Parathyroid adenoma (tissue), 2 donors: ENCODE data around the gene TRUB1.
A peak's percentile ranks its signal among the peaks of the same experiment; 100 is the strongest.

Experiments
- H2AFZ ChIP-seq: fragments of 300-600 bp; sonication (generic); one replicate; pipeline ENCODE4 v1.7.0; 2017; ENCODE audit warnings: antibody characterized with exemption, mild to moderate bottlenecking
- H3K27ac ChIP-seq: fragments of 300-600 bp; sonication (generic); one replicate; pipeline ENCODE4 v1.7.0; 2017
- H3K27me3 ChIP-seq: fragments of 300-600 bp; sonication (generic); one replicate; pipeline ENCODE4 v1.7.0; 2017; ENCODE audit warnings: low read length; ENCODE audit not compliant: control insufficient read depth, insufficient read depth
- H3K36me3 ChIP-seq: fragments of 300-600 bp; sonication (generic); one replicate; pipeline ENCODE4 v1.7.0; 2017; ENCODE audit warnings: low read length; ENCODE audit not compliant: control insufficient read depth, insufficient read depth
- H3K4me1 ChIP-seq: fragments of 300-600 bp; sonication (generic); one replicate; pipeline ENCODE4 v1.7.0; 2017; ENCODE audit warnings: control low read depth
- H3K4me2 ChIP-seq: fragments of 300-600 bp; sonication (generic); one replicate; pipeline ENCODE4 v1.7.0; 2017; ENCODE audit warnings: low read length
- H3K4me3 ChIP-seq: fragments of 300-600 bp; sonication (generic); one replicate; pipeline ENCODE4 v1.7.0; 2017; ENCODE audit warnings: low read depth, low read length
- H3K79me2 ChIP-seq: fragments of 300-600 bp; sonication (generic); one replicate; pipeline ENCODE4 v1.7.0; 2017; ENCODE audit warnings: control low read depth
- H3K9ac ChIP-seq: fragments of 300-600 bp; sonication (generic); one replicate; pipeline ENCODE4 v1.7.0; 2017; ENCODE audit warnings: mild to moderate bottlenecking
- H3K9me3 ChIP-seq: fragments of 300-600 bp; sonication (generic); one replicate; pipeline ENCODE4 v1.7.0; 2017; ENCODE audit warnings: low read length; ENCODE audit not compliant: control insufficient read depth
- CTCF ChIP-seq: fragments of 300-600 bp; sonication (generic); IDR thresholded peaks from one replicate; pipeline ENCODE4 v1.7.0; 2017; ENCODE audit warnings: antibody characterized with exemption, mild to moderate bottlenecking
- donor health status: primary hyperparathyroidism.

The TRUB1 gene

GRCh38 chr10:115005771-115006170 lies 67.8 kb downstream of the TRUB1 start:
- TF ChIP-seq CTCF: no peak
- no peaks in the 10 kb centered on the region for H3K27me3 ChIP-seq
- no peak overlapping the region for H2AFZ ChIP-seq
- no peaks in the 10 kb centered on the region for H3K79me2 ChIP-seq
- H3K4me1 ChIP-seq: peaks cover 4% of the 10 kb centered on the region
- H3K4me3 ChIP-seq: no peak overlapping the region
- H3K27ac ChIP-seq: no peak overlapping the region
- no peaks in the 10 kb centered on the region for H3K9me3 ChIP-seq
- H3K4me2 ChIP-seq: no peak overlapping the region
- no peak overlapping the region for H3K9ac ChIP-seq
- no peaks in the 10 kb centered on the region for H3K36me3 ChIP-seq

DNA sequence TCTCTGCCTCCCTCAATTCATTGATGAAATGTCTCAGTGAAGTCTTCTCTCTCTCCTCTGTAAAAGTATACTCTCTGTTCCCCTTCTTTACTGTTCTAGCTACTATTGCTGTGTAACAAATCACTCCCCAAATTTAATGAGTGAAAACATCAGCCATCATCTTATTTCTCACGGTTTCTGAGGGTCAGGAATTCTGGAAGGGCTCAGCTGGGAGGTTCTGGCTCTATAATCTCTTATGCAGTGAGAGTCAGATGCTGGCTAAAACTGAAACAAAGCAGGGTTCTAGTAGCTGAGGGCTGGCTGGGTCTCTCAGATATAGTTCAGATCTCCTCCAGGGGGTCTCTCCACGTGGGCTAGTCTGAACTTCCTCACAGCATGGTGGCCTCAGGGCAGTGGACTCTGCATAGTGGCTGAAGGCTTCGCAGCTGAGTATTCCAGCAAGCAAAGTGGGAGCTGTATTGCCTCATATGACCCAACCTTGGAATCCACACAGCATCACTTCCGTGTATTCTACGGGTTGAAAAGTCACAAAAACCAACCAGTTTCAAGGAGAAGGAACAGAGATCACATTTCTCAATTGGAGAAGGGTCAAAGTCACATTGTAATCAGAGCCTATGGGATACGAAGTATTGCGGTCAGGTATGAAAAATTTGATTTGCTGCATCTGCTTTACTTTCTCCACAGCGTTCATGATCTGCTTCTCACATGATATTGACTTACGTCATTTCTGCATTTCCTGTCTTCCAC lies 80.4 kb downstream of the TRUB1 start:
- no peaks in the 10 kb centered on the region for H3K9me3 ChIP-seq
- no peaks in the 10 kb centered on the region for H3K79me2 ChIP-seq
- H3K4me3 ChIP-seq: no peak overlapping the region
- H3K9ac ChIP-seq: no peak overlapping the region
- H3K4me2 ChIP-seq: no peak overlapping the region
- H3K27ac ChIP-seq: no peak overlapping the region
- TF ChIP-seq CTCF: no peak
- peaks cover 4% of the 10 kb centered on the region for H3K4me1 ChIP-seq
- no peaks in the 10 kb centered on the region for H3K27me3 ChIP-seq
- no peak overlapping the region for H2AFZ ChIP-seq
- H3K36me3 ChIP-seq: no peaks in the 10 kb centered on the region

DNA sequence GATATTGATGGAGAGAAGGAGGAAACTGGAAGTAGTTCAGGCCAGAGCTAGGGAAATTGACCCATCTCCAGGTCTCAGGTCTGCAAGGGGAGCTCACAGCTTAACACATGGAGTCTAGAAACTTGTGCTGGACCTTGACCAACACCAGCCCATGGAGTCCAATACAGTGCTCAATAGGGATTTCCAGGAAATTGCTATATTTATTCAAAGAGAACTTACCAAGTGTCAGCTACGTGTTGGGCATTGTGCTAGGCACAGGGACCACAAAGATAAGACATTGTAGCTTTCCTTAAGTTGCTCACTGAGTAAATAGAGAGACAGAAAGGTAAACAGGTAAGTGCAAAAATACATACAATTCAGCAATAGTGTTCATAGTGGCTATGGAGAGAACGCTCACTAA lies 82.5 kb downstream of the TRUB1 start:
- no peak overlapping the region for H3K4me2 ChIP-seq
- H3K4me1 ChIP-seq: peaks cover 4% of the 10 kb centered on the region
- H3K9ac ChIP-seq: no peak overlapping the region
- TF ChIP-seq CTCF: no peak
- H3K27ac ChIP-seq: no peak overlapping the region
- no peaks in the 10 kb centered on the region for H3K79me2 ChIP-seq
- H3K36me3 ChIP-seq: no peaks in the 10 kb centered on the region
- H2AFZ ChIP-seq: no peak overlapping the region
- H3K9me3 ChIP-seq: no peaks in the 10 kb centered on the region
- H3K27me3 ChIP-seq: no peaks in the 10 kb centered on the region
- H3K4me3 ChIP-seq: no peak overlapping the region

DNA sequence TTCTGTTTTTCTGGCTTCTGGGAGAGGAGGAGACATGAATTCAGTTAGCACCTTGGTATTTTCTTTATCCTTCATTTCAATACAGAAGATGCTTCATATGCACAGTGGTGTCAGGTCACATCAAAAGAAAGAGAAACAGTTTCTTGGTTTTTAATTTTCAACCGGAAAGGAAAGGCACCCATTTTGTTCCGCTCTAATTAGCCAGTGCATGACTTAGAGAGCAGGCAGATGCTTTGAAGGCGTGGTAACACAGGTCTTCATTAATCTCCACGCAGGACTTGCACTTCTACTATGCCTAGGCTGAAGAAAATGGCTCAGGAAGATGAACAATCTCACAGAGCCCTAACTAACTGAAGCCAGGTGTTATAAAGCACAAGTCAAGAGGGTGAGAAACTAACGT lies 84.7 kb downstream of the TRUB1 start:
- peak overlapping the region; percentile 72 for H2AFZ ChIP-seq
- peak overlapping the region; percentile 33 for H3K4me2 ChIP-seq
- no peak overlapping the region for H3K9ac ChIP-seq
- TF ChIP-seq CTCF: no peak
- H3K4me3 ChIP-seq: peak overlapping the region; percentile 2
- H3K27ac ChIP-seq: peak overlapping the region; percentile 34
- no peaks in the 10 kb centered on the region for H3K27me3 ChIP-seq
- no peaks in the 10 kb centered on the region for H3K36me3 ChIP-seq
- no peaks in the 10 kb centered on the region for H3K9me3 ChIP-seq
- peaks cover 4% of the 10 kb centered on the region for H3K4me1 ChIP-seq
- H3K79me2 ChIP-seq: no peaks in the 10 kb centered on the region

DNA sequence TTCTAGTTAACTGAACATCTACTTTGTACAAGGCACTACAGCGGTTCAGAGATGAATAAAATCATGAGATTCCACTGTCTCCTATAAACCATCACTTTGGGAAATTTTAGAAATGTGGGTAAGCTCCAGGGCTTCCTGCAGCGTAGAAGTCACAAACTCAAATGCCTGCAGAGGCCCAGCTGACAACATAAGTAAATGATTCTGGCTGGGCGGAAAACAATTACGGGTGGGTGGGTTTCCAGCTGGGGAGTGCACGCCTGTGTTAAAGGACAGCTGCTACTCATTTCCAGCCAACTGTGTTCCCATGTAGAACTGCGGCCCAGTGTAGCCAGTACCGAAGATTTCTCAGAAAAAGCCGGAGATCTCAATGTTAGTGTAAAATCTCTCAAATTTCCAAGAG lies 85.7 kb downstream of the TRUB1 start:
- TF ChIP-seq CTCF: no peak
- no peak overlapping the region for H2AFZ ChIP-seq
- no peak overlapping the region for H3K4me3 ChIP-seq
- H3K4me1 ChIP-seq: peaks cover 4% of the 10 kb centered on the region
- no peaks in the 10 kb centered on the region for H3K27me3 ChIP-seq
- H3K4me2 ChIP-seq: no peak overlapping the region
- H3K9me3 ChIP-seq: no peaks in the 10 kb centered on the region
- no peak overlapping the region for H3K27ac ChIP-seq
- no peaks in the 10 kb centered on the region for H3K36me3 ChIP-seq
- no peaks in the 10 kb centered on the region for H3K79me2 ChIP-seq
- H3K9ac ChIP-seq: no peak overlapping the region
